Activated CD4-positive, CD25-positive, alpha-beta regulatory T cell treated with anti-CD3 and anti-CD28 coated beads, Interleukin-2, amount 50 U/mL, for 24 hours (primary cell): Measurements from ENCODE around the gene AUTS2.

Source experiments
- ATAC-seq, 2 donors: fragments of 150-1000 bp; cut with Tn5 transposase; one replicate each; pipeline ENCODE4 v1.10.0; 2021; ENCODE audit warnings: mild to moderate bottlenecking in 1 of 2, moderate library complexity in 1 of 2

The AUTS2 gene

DNA sequence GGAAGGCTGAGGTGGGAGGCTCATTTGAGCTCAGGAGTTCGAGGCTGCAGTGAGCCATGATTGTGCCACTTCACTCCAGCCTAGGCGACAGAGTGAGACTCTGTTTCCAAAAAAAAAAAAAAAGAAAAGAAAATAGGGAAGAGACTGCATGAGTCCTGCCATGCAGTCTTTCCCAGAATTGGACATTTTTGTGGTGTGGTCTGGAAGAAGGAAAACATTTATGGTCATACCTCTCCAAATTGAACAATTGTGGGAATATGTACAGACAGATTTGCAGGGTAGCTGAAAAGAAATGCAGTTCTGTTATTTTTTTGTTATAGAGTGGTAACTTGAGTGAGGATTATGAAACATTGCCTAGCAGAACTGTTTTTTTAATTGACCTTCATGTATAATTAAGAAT, 198.1 kb downstream of the AUTS2 start:
- ATAC-seq = no peak

GRCh38 chr7:69799048-69799697, 200.9 kb downstream of the AUTS2 start:
- no peak for ATAC-seq

DNA sequence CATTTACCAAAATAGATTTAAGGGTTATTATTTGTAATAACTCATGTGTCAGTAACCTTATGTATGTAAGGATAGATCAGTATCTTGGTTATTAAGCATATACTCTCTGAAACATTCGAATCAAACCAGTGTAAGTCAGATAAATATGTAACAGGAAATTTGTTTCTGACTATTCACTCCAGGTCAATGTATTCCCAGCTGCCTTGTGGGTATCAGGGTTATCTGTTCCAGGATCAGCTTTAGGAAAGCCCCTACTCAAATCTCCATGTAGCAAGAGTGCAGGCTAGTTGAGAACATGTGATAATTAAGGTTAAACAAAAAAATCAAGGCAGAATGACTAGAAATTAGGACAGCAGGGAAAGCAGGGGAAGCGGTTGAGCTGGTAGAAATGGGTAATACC, 201.7 kb downstream of the AUTS2 start:
- no peak for ATAC-seq

DNA sequence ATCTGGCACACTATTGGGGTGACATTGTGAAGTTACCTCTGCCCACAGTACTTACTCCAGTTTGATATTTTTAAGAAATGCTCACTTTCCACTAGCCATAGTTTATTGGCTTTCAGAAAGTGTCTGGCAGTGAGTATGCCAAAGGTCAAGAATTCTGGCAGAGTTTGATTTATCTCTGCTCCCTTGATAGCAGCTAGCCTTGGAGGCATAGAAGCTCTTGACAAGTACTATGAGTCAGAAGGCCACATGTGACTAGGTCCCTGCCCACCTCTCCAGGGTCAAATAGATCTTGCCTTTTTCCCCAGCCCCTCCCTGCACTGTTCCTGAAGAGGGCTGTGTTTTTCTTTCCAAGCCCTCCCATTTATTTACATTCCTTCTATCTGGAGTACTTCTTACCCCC, 202.2 kb downstream of the AUTS2 start:
- ATAC-seq = no peak

DNA sequence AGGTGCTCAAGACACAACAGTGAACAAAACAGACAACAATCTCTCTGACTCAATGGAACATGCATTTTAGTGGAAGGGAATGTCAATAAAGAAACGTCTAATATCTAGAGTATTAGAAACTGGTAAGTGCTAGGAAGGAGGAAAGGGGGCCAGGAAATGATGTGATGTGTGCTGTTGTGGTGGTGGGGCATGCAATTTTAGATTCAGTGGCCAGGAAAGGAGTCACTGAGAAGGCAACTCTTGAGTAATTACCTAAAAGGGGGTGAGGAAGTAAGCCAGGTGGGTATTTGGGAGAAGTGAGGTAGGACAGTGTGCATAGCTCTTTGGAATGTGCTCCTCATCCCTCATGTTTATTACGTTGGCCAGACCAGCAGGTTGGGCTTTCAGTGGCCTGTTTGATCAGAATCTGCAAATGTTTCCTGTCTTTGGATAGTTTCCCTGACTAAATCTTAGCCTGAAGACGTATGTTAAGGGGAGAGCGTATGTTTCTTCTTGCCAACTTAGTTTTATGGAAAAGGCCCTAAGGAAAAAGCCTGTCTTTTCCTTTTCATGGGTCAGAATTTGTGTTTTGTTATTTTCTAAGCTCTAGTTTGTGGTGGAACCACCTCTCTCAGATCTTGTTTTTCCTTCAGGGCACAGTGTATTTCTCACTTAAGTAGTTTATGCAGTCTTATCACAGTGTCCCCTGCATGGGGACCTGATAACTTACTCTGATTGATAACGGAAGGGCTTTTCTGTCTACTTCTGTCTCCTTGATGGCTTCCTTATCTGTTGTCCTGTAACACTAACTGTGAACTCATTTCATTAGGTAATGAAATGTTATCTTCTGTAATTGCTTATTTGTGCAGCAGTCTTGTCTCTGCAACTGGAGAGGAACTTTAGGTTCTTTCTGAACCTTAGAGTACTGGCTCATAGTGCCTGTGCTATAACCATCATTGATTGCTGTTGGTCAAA, 203.7 kb downstream of the AUTS2 start:
- no peak for ATAC-seq

- ATAC-seq = peak; percentile 37 to 38
Observed at GRCh38 chr7:69803699-69804516, 205.6 kb downstream of the AUTS2 start.

GRCh38 chr7:69804962-69805361, 206.7 kb downstream of the AUTS2 start:
- no peak for ATAC-seq

GRCh38 chr7:69808391-69808790, 210.1 kb downstream of the AUTS2 start:
- no peak for ATAC-seq

GRCh38 chr7:69811476-69812308, 213.4 kb downstream of the AUTS2 start:
- no peak for ATAC-seq

DNA sequence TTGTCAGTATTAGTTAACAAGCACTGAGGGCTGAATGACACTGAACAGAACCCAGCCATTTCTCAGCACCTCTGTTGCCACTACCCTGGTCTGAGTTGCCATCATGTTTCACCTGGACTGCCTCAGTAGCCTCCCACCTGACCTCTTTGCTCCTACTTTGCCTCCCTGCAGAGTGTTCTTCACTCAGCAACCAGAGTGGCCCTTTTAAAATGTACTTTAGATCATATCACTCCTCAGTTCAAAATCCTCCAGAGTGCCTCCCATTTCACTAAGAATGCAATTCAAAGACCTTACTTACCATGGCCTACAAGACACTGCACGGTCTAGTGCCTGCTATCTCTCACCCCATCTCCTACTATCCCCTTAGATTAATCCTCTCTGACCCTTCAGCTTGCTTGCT, 214.5 kb downstream of the AUTS2 start:
- no peak for ATAC-seq

DNA sequence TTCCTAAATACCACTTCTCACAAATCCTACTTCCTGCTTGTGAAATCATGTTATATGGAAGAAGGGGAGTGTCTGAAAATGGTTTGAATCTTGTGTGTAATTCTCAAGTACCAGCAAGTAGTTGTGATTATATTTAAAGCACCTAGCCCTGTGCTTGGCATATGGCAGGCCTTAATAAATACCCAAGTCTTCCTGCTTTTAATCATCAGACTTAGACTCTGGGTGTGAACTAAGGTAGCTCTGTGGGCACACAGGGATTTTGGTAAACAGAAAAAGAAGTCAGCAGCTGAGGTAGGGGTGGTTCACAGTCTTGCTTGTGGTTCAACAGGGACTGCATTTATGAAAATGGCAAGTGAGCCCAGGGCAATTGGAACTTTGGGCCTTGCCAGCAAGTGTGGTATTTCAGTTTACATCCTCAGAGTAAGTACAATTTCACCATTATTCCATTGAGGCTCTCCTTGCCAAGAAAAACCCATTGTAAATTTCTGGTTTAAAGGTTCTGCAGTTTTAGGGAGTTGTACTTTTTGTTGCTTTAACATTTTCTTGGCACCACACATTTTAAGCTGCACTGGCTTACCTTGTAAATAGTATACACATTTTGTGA, 215.5 kb downstream of the AUTS2 start:
- ATAC-seq = no peak

- ATAC-seq = no peak
Observed at GRCh38 chr7:69814421-69814962, 216.2 kb downstream of the AUTS2 start.

GRCh38 chr7:69816501-69816900, 218.2 kb downstream of the AUTS2 start:
- ATAC-seq = no peak

DNA sequence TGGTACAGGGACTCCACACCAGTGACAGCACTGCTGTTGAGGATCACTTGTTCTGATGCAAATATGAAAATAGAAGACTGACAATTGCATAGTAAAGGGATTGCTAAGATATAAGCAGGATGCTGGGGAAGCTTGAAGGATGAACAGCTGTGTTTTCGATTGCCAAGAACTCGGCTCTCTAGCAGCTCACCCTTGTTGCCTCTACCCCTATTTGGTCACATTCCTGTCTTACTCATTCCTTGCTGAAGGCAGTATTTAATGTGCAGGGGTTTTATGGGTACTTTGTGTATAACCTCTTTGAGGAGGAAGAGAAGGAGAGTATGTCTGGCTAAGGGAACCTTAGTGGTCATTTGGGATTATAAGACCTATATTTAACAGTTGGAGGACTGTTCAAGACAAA, 218.8 kb downstream of the AUTS2 start:
- ATAC-seq = no peak

GRCh38 chr7:69817841-69818635, 219.8 kb downstream of the AUTS2 start:
- no peak for ATAC-seq

DNA sequence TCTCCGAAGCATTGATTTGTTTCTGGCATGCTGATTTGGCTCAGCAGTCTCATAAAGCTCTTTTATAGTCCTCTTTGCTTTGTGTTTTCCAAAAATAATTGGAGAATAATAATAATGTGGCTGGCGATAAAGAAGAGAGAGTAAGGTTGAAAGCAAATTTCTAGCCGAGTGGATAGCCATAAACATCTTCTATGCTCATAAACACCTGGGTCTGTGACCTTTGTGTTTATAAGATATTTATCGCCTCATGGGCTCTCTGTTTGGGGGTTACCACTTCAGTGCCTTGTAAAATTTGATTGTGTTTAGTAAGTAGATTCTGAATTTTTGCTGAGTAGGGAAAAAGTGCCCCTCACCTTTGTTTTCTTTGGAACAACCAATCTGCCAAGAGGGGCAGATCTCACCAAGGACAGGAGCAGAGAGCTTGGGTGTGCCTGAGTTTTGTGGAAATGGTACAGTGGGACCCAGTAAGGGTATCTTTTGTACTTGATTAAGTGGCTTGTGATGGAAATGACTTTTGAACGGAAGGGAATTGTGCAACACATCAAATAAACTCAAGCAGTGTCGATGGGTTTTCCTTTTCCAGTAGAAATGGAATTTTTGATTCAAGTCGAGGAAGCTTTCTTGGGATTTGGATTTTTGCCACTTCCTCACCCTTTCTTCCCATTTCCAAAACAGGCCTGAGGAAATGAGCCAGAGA, 220.5 kb downstream of the AUTS2 start:
- ATAC-seq = no peak

DNA sequence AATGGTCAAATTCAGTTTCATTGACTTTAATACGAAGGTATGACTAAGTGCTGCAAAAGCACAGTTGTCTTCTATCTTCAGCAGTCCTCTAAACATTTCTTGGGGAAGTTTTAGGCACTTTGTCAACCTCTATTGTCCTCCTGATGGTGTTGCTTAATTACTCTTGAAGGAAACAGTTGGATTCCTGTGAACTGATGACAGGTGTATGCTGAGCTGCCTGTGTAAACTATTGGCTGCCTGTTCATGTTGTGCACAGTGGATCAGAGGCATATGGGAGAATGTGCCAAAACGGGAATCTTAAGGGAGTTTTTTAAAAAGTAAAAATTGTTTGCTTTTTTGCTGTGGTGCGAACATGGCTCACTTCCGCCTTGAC, 221.0 kb downstream of the AUTS2 start:
- no peak for ATAC-seq

DNA sequence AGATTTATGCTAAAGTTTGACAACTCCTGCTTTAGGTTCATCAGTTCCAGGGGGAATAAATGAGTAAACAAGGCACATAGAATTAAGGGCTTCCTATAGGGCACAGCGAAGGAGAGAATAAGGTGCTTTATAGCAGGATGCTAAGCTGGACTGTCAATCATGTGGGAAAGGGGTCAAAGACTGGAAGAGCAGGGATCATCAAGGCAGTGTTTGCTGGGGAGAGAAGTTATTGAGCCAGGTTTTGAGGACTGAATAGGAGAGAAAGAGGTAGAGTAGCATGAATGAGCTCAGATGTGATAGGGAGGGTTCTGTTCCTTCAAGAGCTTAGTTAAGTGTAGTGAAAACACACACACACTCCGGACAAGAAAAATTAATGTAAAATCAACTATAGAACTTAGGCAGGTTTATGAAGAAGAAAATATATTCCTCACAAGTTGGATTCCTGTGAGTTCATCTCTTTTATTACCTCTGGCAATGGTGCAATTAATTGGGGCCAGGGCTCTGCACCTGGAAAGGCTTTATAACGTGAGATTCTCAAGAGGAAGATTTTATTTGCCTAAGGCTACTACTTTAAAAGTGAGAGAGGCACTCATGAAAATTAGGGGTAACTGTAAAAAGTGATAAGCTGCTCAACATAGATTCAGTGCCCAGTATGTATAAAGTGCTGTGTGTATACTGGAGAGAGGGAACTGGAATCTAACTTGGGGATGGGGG, 222.4 kb downstream of the AUTS2 start:
- no peak for ATAC-seq

DNA sequence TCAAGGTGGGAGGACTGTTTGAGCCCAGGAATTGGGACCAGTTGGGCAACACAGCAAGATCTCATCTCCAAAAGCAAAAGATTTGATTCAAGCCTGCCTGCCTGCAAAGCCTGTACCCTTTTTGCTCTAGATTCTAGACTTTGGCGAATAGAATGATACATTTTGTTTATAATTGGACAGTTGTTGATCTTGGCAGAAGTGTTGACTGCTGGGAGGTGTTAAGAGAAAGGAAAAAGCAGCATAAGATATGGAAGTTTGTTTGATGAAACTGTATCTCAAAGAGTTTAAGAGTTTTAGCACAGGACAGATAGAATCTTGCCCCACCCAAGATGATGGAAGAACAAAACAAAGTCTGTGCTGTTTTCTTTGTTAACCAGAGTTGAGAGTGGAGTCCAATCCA, 224.1 kb downstream of the AUTS2 start:
- ATAC-seq = no peak
